SK-N-SH (cell line): Measurements from ENCODE around the gene KRTAP6-3.

Experiments
- EZH2phosphoT487 ChIP-seq: fragments of 200-600 bp; sonication (generic); IDR thresholded peaks from 2 replicates; pipeline ENCODE4 v1.6.1; 2017; ENCODE audit warnings: low read depth, mixed run types, mild to moderate bottlenecking, antibody characterized with exemption, moderate library complexity, borderline replicate concordance
- POLR2AphosphoS5 ChIP-seq: IDR thresholded peaks from 2 replicates; pipeline ENCODE4 v1.6.1; 2012; ENCODE audit warnings: low read depth, low read length
- RAD21 ChIP-seq: IDR thresholded peaks from 2 replicates; pipeline ENCODE4 v1.6.1; 2012; ENCODE audit warnings: mild to moderate bottlenecking, low read length
- RCOR1 ChIP-seq: fragments of 150-350 bp; IDR thresholded peaks from 2 replicates; pipeline ENCODE4 v1.6.1; 2017; ENCODE audit warnings: antibody characterized with exemption, low read length
- RFX5 ChIP-seq: IDR thresholded peaks from 2 replicates; pipeline ENCODE4 v1.6.1; 2012; ENCODE audit warnings: mild to moderate bottlenecking, improper control_type of control experiment, low read length
- TEAD4 ChIP-seq: IDR thresholded peaks from 2 replicates; pipeline ENCODE4 v1.4.0; 2012; ENCODE audit warnings: mild to moderate bottlenecking, borderline replicate concordance; ENCODE audit not compliant: insufficient read depth
- TF ChIP-seq, protein P1 (sequence below): fragments of 200-600 bp; sonication (generic); IDR thresholded peaks from 2 replicates; pipeline ENCODE4 v1.6.1; 2017; ENCODE audit warnings: antibody characterized with exemption, mild to moderate bottlenecking, moderate library complexity
- TF ChIP-seq, protein P2 (sequence below): IDR thresholded peaks from 2 replicates; pipeline ENCODE4; 2012
- TF ChIP-seq, protein P3 (sequence below): IDR thresholded peaks from 2 replicates; pipeline ENCODE4 v1.6.1; 2012; ENCODE audit warnings: mild to moderate bottlenecking, low read depth, low read length, moderate library complexity

DNA sequence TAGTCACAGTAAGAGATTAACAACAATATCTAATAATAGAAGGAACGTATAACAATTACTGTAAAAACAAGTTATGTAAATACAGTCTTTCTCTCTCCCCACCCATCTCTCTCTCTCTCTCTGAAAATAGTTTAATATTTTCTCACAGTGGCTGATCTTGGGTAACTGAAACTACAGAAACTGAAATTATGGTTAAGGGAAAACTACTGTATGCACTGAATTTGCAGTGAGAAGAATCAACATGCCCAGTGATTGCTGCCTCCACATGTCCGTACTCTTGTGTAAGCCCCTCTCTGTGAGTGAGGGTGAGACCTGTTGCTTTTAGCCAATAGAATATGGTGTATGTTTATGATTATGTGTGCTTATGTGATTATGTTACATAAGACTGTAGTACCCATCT is 19.9 kb downstream of the KRTAP6-3 start:
- TF ChIP-seq, protein P1, sequence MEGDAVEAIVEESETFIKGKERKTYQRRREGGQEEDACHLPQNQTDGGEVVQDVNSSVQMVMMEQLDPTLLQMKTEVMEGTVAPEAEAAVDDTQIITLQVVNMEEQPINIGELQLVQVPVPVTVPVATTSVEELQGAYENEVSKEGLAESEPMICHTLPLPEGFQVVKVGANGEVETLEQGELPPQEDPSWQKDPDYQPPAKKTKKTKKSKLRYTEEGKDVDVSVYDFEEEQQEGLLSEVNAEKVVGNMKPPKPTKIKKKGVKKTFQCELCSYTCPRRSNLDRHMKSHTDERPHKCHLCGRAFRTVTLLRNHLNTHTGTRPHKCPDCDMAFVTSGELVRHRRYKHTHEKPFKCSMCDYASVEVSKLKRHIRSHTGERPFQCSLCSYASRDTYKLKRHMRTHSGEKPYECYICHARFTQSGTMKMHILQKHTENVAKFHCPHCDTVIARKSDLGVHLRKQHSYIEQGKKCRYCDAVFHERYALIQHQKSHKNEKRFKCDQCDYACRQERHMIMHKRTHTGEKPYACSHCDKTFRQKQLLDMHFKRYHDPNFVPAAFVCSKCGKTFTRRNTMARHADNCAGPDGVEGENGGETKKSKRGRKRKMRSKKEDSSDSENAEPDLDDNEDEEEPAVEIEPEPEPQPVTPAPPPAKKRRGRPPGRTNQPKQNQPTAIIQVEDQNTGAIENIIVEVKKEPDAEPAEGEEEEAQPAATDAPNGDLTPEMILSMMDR, result no peak
- TF ChIP-seq, protein P2, sequence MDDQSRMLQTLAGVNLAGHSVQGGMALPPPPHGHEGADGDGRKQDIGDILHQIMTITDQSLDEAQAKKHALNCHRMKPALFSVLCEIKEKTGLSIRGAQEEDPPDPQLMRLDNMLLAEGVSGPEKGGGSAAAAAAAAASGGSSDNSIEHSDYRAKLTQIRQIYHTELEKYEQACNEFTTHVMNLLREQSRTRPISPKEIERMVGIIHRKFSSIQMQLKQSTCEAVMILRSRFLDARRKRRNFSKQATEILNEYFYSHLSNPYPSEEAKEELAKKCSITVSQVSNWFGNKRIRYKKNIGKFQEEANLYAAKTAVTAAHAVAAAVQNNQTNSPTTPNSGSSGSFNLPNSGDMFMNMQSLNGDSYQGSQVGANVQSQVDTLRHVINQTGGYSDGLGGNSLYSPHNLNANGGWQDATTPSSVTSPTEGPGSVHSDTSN, result no peak
- no peak for TF ChIP-seq RAD21
- no peak for TF ChIP-seq RFX5
- TF ChIP-seq EZH2phosphoT487, result no peak
- TF ChIP-seq RCOR1, result no peak
- no peak for TF ChIP-seq TEAD4
- no peak for TF ChIP-seq POLR2AphosphoS5
- TF ChIP-seq, protein P3, sequence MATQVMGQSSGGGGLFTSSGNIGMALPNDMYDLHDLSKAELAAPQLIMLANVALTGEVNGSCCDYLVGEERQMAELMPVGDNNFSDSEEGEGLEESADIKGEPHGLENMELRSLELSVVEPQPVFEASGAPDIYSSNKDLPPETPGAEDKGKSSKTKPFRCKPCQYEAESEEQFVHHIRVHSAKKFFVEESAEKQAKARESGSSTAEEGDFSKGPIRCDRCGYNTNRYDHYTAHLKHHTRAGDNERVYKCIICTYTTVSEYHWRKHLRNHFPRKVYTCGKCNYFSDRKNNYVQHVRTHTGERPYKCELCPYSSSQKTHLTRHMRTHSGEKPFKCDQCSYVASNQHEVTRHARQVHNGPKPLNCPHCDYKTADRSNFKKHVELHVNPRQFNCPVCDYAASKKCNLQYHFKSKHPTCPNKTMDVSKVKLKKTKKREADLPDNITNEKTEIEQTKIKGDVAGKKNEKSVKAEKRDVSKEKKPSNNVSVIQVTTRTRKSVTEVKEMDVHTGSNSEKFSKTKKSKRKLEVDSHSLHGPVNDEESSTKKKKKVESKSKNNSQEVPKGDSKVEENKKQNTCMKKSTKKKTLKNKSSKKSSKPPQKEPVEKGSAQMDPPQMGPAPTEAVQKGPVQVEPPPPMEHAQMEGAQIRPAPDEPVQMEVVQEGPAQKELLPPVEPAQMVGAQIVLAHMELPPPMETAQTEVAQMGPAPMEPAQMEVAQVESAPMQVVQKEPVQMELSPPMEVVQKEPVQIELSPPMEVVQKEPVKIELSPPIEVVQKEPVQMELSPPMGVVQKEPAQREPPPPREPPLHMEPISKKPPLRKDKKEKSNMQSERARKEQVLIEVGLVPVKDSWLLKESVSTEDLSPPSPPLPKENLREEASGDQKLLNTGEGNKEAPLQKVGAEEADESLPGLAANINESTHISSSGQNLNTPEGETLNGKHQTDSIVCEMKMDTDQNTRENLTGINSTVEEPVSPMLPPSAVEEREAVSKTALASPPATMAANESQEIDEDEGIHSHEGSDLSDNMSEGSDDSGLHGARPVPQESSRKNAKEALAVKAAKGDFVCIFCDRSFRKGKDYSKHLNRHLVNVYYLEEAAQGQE, result no peak
